ENCODE results near the gene PAK1. TPM values are rescaled to one million over a fixed set of nuclear protein-coding genes. Genes with fewer than 3 reads are reported as not detected.

PAK1 gene
- total RNA-seq, 1 donor from 2014 or later, result 83.2 TPM

- Mint-ChIP-seq H3K9me3 (no peaks in the 10 kb centered on the region), H3K4me3 (no peak overlapping the region), H3K27ac (no peak overlapping the region), H3K36me3 (peaks cover 2% of the 10 kb centered on the region), H3K4me1 (peaks cover 17% of the 10 kb centered on the region), H3K27me3 (ENCODE audit: low read depth) (no peaks in the 10 kb centered on the region)
- DNase-seq (ENCODE audit: low spot score in 2 of 2, unreplicated experiment in 2 of 2), result no peak
- no peak for TF ChIP-seq CTCF (IDR thresholded peaks at IDR 0.05; ENCODE audit: unreplicated experiment)
These were observed 18.8 kb downstream of the PAK1 start for GRCh38 chr11:77454867-77455655.

DNA sequence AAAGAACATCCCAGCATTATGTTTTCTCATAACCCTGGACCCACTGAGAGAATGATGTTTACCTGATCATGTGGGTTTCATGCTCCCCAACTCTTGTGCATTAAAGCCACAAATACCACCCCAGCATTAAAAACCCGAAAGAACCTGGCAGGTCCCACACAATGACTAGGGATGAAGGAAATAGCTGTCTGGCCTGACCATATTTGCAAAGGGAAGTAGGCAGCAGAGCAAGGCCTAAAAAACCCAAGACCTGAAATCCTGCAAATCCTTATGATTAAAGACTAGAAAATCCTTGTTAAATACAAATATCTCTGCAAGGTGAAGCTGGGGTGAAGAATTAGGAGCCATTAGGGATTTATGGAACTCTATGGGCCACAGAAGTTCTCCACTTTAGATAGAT lies 23.7 kb downstream of the PAK1 start:
- no peak for TF ChIP-seq CTCF (IDR thresholded peaks at IDR 0.05; ENCODE audit: unreplicated experiment)
- peaks cover 12% of the 10 kb centered on the region for H3K4me1 Mint-ChIP-seq
- H3K27me3 Mint-ChIP-seq (ENCODE audit: low read depth), result no peaks in the 10 kb centered on the region
- H3K27ac Mint-ChIP-seq, result no peak overlapping the region
- no peaks in the 10 kb centered on the region for H3K9me3 Mint-ChIP-seq
- no peak overlapping the region for H3K4me3 Mint-ChIP-seq
- H3K36me3 Mint-ChIP-seq, result peaks cover 2% of the 10 kb centered on the region
- DNase-seq (ENCODE audit: low spot score in 2 of 2, unreplicated experiment in 2 of 2), result no peak

- H3K27me3 Mint-ChIP-seq (ENCODE audit: low read depth), result no peaks in the 10 kb centered on the region
- TF ChIP-seq CTCF (IDR thresholded peaks at IDR 0.05; ENCODE audit: unreplicated experiment), result no peak
- H3K27ac Mint-ChIP-seq, result no peak overlapping the region
- DNase-seq (ENCODE audit: low spot score in 2 of 2, unreplicated experiment in 2 of 2), result no peak
- no peaks in the 10 kb centered on the region for H3K9me3 Mint-ChIP-seq
- peaks cover 2% of the 10 kb centered on the region for H3K36me3 Mint-ChIP-seq
- peaks cover 7% of the 10 kb centered on the region for H3K4me1 Mint-ChIP-seq
- no peak overlapping the region for H3K4me3 Mint-ChIP-seq
These were observed 24.1 kb downstream of the PAK1 start for GRCh38 chr11:77449784-77450183.

DNA sequence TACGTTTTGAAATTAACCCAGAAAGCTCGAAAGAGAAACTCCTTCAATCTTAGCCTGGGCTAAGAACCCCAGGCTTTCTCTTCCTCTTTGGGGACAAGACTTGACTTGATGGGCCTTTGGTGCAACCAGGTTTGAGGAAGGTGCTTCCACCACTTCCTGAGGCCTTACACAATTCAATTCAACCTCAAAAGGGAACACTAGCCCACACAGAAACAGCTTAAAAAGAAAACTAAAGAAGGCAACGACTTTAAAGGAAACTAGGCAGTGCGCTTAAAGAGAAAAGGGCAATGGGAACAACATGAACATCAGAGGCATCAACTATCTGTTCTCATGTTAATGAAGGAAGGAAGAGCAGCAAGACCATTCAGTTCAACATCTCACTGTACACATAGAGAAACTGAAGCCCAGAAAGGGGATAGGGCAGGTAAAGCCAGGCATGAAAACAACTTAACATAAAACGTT lies 24.8 kb downstream of the PAK1 start:
- H3K27me3 Mint-ChIP-seq (ENCODE audit: low read depth), result no peaks in the 10 kb centered on the region
- peaks cover 2% of the 10 kb centered on the region for H3K36me3 Mint-ChIP-seq
- H3K4me3 Mint-ChIP-seq, result no peak overlapping the region
- H3K4me1 Mint-ChIP-seq, result peaks cover 7% of the 10 kb centered on the region
- DNase-seq (ENCODE audit: low spot score in 2 of 2, unreplicated experiment in 2 of 2), result no peak
- H3K27ac Mint-ChIP-seq, result no peak overlapping the region
- H3K9me3 Mint-ChIP-seq, result no peaks in the 10 kb centered on the region
- no peak for TF ChIP-seq CTCF (IDR thresholded peaks at IDR 0.05; ENCODE audit: unreplicated experiment)

DNA sequence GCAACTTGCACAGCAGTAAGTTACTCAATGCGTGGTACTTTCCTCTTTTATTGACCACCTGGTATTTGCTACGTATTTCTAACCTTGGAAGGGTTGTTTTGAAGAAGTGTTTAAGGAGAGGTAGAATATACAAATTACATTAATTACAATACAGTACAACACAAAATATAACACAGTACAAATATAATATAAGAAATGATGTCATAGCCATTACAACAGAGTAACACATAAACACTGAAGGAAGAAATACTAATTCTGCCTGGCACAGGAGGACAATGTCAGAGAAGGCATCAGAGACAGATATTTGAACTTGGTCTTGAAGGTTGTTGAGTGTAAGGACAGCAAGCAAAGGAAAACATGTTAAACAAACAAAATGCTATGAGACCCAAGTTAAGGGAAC lies 25.6 kb downstream of the PAK1 start:
- H3K27ac Mint-ChIP-seq, result no peak overlapping the region
- peaks cover 2% of the 10 kb centered on the region for H3K36me3 Mint-ChIP-seq
- TF ChIP-seq CTCF (IDR thresholded peaks at IDR 0.05; ENCODE audit: unreplicated experiment), result no peak
- H3K4me1 Mint-ChIP-seq, result peaks cover 7% of the 10 kb centered on the region
- DNase-seq (ENCODE audit: low spot score in 2 of 2, unreplicated experiment in 2 of 2), result no peak
- no peaks in the 10 kb centered on the region for H3K9me3 Mint-ChIP-seq
- H3K27me3 Mint-ChIP-seq (ENCODE audit: low read depth), result no peaks in the 10 kb centered on the region
- no peak overlapping the region for H3K4me3 Mint-ChIP-seq

Data from mesothelial cell of epicardium (in vitro differentiated cells).